Adipocyte (in vitro differentiated cells): Measurements from ENCODE around the gene GRIP1.

ENCODE experiments used
- DNase-seq: peaks from one replicate; pipeline ENCODE4 v3.0.0-alpha.2; 2015; ENCODE audit warnings: low read depth
- H3K27me3 ChIP-seq: replicated peaks from 2 replicates; pipeline ENCODE4 v1.7.0; 2013; ENCODE audit warnings: mild to moderate bottlenecking, low read length, moderate library complexity; ENCODE audit not compliant: control insufficient read depth, insufficient read depth
- H3K36me3 ChIP-seq: 2 replicates; pipeline ENCODE4 v1.7.0; 2013; ENCODE audit warnings: low read length, mild to moderate bottlenecking, moderate library complexity; ENCODE audit not compliant: control insufficient read depth, insufficient read depth, severe bottlenecking
- H3K4me1 ChIP-seq: 2 replicates; pipeline ENCODE4 v1.7.0; 2013; ENCODE audit warnings: mild to moderate bottlenecking, low read length, moderate library complexity; ENCODE audit not compliant: control insufficient read depth, insufficient read depth
- H3K4me3 ChIP-seq: 2 replicates; pipeline ENCODE4 v1.7.0; 2013; ENCODE audit warnings: mild to moderate bottlenecking, low read length, moderate library complexity
- H3K9ac ChIP-seq: 2 replicates; pipeline ENCODE4 v1.7.0; 2013; ENCODE audit warnings: mild to moderate bottlenecking, low read length, moderate library complexity
- H3K9me3 ChIP-seq: 2 replicates; pipeline ENCODE4 v1.7.0; 2013; ENCODE audit warnings: mild to moderate bottlenecking, low read length, moderate library complexity; ENCODE audit not compliant: control insufficient read depth

GRIP1 gene

DNA sequence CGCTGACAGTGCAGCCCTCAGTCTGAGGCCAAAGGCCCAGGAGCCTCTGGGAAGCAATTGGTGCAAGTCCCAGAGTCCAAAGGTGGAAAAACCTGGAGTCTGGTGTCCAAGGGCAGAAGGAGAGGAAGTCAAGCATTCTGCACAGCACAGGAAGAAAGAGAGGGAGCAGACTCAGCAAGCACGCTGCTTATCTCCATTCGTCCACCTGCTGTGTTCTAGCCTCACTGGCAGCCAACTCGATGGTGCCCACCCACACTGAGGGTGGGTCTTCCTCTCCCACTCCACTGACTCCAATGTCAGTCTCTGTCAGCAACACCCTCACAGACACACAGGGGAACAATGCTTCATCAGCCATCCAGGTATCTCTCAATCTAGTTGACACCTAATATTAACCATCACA lies 337.8 kb downstream of the GRIP1 start:
- H3K9ac ChIP-seq, result no peak overlapping the region
- H3K4me3 ChIP-seq, result no peak overlapping the region
- H3K36me3 ChIP-seq, result peaks cover 14% of the 10 kb centered on the region
- peaks cover 8% of the 10 kb centered on the region for H3K9me3 ChIP-seq
- no peak for DNase-seq
- H3K4me1 ChIP-seq, result no peaks in the 10 kb centered on the region
- H3K27me3 ChIP-seq, result no peaks in the 10 kb centered on the region

DNA sequence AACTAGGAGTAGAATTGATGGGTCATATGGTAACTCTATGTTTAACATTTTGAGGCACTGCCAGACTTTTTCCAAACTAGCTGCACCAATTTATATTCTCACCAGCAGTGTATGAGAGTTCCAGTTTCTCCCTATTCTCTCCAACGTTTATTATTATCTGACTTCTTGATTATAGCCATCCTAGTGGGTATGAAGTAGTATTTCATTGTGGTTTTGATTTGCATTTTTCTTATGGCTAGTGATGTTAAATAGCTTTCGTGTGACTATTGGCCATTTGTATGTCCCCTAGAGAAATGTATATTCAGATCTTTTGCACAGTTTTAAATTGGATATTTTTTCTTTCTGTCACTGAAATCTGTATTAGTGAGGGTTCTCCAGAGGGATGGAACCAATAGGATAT lies 338.7 kb downstream of the GRIP1 start:
- Histone ChIP-seq H3K4me1 (no peaks in the 10 kb centered on the region), H3K9me3 (peaks cover 8% of the 10 kb centered on the region), H3K36me3 (peaks cover 14% of the 10 kb centered on the region), H3K4me3 (no peak overlapping the region), H3K27me3 (no peaks in the 10 kb centered on the region), H3K9ac (no peak overlapping the region)
- no peak for DNase-seq

DNA sequence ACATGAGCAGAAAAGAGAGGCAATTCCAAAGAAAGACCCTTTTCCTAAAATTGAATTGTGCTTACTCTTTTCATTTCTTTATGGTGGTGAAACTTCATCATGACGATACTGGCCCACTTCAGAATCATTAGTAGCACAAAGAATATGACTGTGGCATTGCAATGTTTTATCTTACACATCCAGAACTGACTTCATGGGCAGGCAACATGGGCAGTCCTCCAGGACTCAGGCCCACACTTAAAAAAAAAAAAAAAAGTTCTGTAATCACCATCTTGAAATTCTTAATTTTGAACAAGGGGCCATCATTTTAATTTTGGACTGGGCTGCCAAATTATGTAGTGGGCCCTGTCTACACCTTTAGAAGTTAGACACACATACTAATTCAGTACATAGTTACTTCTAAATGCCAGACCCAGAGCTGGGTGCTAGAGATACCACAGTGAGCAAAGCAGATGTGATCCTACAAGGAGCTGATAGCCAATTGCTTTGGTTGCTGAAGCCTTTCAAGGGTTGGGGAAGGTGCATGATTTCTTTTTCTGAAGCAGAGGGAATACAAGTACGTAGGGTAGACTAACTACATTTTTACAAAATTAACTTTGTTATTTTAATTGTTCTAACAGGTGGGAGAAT lies 341.4 kb downstream of the GRIP1 start:
- no peak for DNase-seq
- Histone ChIP-seq H3K36me3 (peaks cover 14% of the 10 kb centered on the region), H3K27me3 (no peaks in the 10 kb centered on the region), H3K4me3 (no peak overlapping the region), H3K9me3 (peaks cover 8% of the 10 kb centered on the region), H3K4me1 (no peaks in the 10 kb centered on the region), H3K9ac (no peak overlapping the region)

DNA sequence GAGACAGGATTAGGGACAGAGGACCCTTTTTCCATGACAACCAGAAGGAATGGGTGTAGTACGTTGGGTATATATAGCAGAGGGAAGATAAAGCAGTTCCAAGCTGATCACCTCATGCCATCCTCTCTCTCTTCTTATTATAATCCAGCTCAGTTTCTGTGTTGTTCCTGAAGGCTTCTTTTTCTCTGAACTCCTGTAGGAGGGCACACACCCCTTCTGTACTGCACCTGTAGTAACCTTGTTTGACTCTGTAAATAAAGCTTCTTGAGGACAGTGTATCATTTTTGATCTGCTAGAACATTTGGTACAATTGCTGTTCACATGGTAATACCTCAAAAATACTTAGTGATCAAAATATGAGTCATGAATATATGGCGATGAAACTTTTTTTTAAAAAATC lies 343.1 kb downstream of the GRIP1 start:
- Histone ChIP-seq H3K9me3 (no peaks in the 10 kb centered on the region), H3K4me3 (no peak overlapping the region), H3K36me3 (peaks cover 9% of the 10 kb centered on the region), H3K27me3 (no peaks in the 10 kb centered on the region), H3K9ac (no peak overlapping the region), H3K4me1 (no peaks in the 10 kb centered on the region)
- DNase-seq, result no peak

- DNase-seq, result no peak
- H3K9ac ChIP-seq, result no peak overlapping the region
- H3K4me3 ChIP-seq, result no peak overlapping the region
- peaks cover 4% of the 10 kb centered on the region for H3K36me3 ChIP-seq
- H3K4me1 ChIP-seq, result no peaks in the 10 kb centered on the region
- H3K27me3 ChIP-seq, result no peaks in the 10 kb centered on the region
- H3K9me3 ChIP-seq, result no peaks in the 10 kb centered on the region
Observed at GRCh38 chr12:66331814-66332213, 347.1 kb downstream of the GRIP1 start.

DNA sequence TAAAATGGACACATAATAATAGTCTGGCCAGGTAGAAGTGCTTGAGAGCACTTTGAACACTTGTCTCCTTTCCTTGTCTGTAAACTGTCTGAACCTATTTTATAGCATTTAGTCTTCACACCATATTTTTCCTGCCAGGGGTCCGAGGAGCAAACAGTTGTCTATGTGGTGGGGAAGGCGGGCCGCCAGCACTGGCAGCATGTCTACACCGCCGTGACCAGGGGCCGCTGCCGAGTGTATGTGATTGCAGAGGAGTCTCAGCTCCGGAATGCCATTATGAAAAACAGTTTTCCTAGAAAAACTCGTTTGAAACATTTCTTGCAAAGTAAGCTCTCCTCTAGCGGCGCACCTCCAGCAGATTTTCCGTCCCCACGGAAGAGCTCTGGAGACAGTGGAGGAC lies 347.9 kb downstream of the GRIP1 start:
- no peak for DNase-seq
- no peaks in the 10 kb centered on the region for H3K9me3 ChIP-seq
- peaks cover 4% of the 10 kb centered on the region for H3K36me3 ChIP-seq
- H3K4me3 ChIP-seq, result no peak overlapping the region
- H3K27me3 ChIP-seq, result no peaks in the 10 kb centered on the region
- no peak overlapping the region for H3K9ac ChIP-seq
- no peaks in the 10 kb centered on the region for H3K4me1 ChIP-seq

- Histone ChIP-seq H3K4me3 (no peak overlapping the region), H3K27me3 (no peaks in the 10 kb centered on the region), H3K4me1 (no peaks in the 10 kb centered on the region), H3K9ac (no peak overlapping the region), H3K9me3 (no peaks in the 10 kb centered on the region), H3K36me3 (peaks cover 9% of the 10 kb centered on the region)
- no peak for DNase-seq
Observed at GRCh38 chr12:66329941-66330340, 348.9 kb downstream of the GRIP1 start.

GRCh38 chr12:66323017-66323416 lies 355.9 kb downstream of the GRIP1 start:
- Histone ChIP-seq H3K4me3 (no peak overlapping the region), H3K36me3 (peaks cover 5% of the 10 kb centered on the region), H3K9me3 (no peaks in the 10 kb centered on the region), H3K9ac (no peak overlapping the region), H3K4me1 (no peaks in the 10 kb centered on the region), H3K27me3 (no peaks in the 10 kb centered on the region)
- DNase-seq, result no peak

- Histone ChIP-seq H3K9ac (no peak overlapping the region), H3K4me1 (no peaks in the 10 kb centered on the region), H3K27me3 (no peaks in the 10 kb centered on the region), H3K9me3 (no peaks in the 10 kb centered on the region), H3K36me3 (peaks cover 5% of the 10 kb centered on the region), H3K4me3 (no peak overlapping the region)
- no peak for DNase-seq
Observed at GRCh38 chr12:66321435-66321834, 357.4 kb downstream of the GRIP1 start.

- DNase-seq, result no peak
- H3K9ac ChIP-seq, result no peak overlapping the region
- H3K27me3 ChIP-seq, result no peaks in the 10 kb centered on the region
- H3K9me3 ChIP-seq, result no peaks in the 10 kb centered on the region
- no peak overlapping the region for H3K4me3 ChIP-seq
- H3K36me3 ChIP-seq, result peaks cover 5% of the 10 kb centered on the region
- H3K4me1 ChIP-seq, result no peaks in the 10 kb centered on the region
Observed at GRCh38 chr12:66320996-66321395, 357.9 kb downstream of the GRIP1 start.

GRCh38 chr12:66319266-66319954 lies 359.5 kb downstream of the GRIP1 start:
- Histone ChIP-seq H3K4me3 (no peak overlapping the region), H3K9ac (no peak overlapping the region), H3K4me1 (no peaks in the 10 kb centered on the region), H3K27me3 (no peaks in the 10 kb centered on the region), H3K9me3 (no peaks in the 10 kb centered on the region), H3K36me3 (no peaks in the 10 kb centered on the region)
- DNase-seq, result no peak

DNA sequence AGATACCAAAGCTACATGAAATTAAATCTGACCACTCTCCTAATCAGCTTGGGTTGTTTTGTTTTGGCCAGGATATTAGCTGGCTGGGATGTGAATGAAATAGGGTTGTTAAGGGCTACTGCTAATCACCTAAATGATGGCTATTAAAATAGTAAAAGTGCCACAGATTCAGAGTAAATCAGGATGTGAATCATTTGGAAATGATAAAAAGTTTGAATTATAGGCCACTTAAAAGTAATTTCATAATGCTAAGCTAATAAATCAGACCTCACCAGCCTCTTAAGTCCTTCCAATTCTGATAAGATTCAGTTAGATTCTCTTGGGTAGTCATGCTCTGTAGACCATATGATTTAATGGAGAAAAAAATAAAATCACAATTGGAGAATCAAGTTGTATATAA lies 364.6 kb downstream of the GRIP1 start:
- H3K27me3 ChIP-seq, result no peaks in the 10 kb centered on the region
- no peak overlapping the region for H3K9ac ChIP-seq
- H3K4me1 ChIP-seq, result no peaks in the 10 kb centered on the region
- peaks cover 3% of the 10 kb centered on the region for H3K36me3 ChIP-seq
- H3K4me3 ChIP-seq, result no peak overlapping the region
- DNase-seq, result no peak
- no peaks in the 10 kb centered on the region for H3K9me3 ChIP-seq
